SK-N-SH treated with all-trans-retinoic acid at 6 μM for 48 hours (cell line): ENCODE data around the gene HSD17B14.

ENCODE experiments used
- BACH2 ChIP-seq: fragments of 250-450 bp; sonication (Bioruptor Pico); IDR thresholded peaks from 2 replicates; pipeline ENCODE4 v1.9.0; 2021; ENCODE audit warnings: mild to moderate bottlenecking, borderline replicate concordance
- PPARA ChIP-seq: fragments of 250-450 bp; sonication (Bioruptor Pico); IDR thresholded peaks from 2 replicates; pipeline ENCODE4 v1.5.0; 2020; ENCODE audit warnings: mild to moderate bottlenecking, borderline replicate concordance
- RARB ChIP-seq: fragments of 250-450 bp; sonication (Bioruptor Pico); IDR thresholded peaks from 2 replicates; pipeline ENCODE4 v1.8.0; 2021; ENCODE audit warnings: mild to moderate bottlenecking, moderate library complexity
- TOX ChIP-seq: fragments of 250-450 bp; sonication (Bioruptor Pico); IDR thresholded peaks from 2 replicates; pipeline ENCODE4 v1.8.0; 2021; ENCODE audit warnings: mild to moderate bottlenecking, moderate library complexity, borderline replicate concordance
- ZFP3 ChIP-seq: fragments of 250-450 bp; sonication (Bioruptor Pico); IDR thresholded peaks from 2 replicates; pipeline ENCODE4 v1.5.0; 2020; ENCODE audit warnings: mild to moderate bottlenecking, moderate library complexity
- ZFP30 ChIP-seq: fragments of 450-650 bp; formaldehyde crosslinking; IDR thresholded peaks from 2 replicates; pipeline ENCODE4 v1.5.0; 2022; ENCODE audit warnings: mild to moderate bottlenecking, moderate library complexity
- ZNF70 ChIP-seq: fragments of 450-650 bp; formaldehyde crosslinking; IDR thresholded peaks from 2 replicates; pipeline ENCODE4 v1.5.0; 2020; ENCODE audit warnings: mild to moderate bottlenecking, moderate library complexity
- TF ChIP-seq, protein P1 (sequence below): fragments of 250-450 bp; sonication (Bioruptor Pico); IDR thresholded peaks from 2 replicates; pipeline ENCODE4 v1.5.0; 2020; ENCODE audit warnings: mild to moderate bottlenecking, moderate library complexity
- TF ChIP-seq, protein P2 (sequence below): fragments of 250-450 bp; sonication (Bioruptor Pico); IDR thresholded peaks from 2 replicates; pipeline ENCODE4 v1.8.0; 2020; ENCODE audit warnings: mild to moderate bottlenecking, moderate library complexity, borderline replicate concordance

DNA sequence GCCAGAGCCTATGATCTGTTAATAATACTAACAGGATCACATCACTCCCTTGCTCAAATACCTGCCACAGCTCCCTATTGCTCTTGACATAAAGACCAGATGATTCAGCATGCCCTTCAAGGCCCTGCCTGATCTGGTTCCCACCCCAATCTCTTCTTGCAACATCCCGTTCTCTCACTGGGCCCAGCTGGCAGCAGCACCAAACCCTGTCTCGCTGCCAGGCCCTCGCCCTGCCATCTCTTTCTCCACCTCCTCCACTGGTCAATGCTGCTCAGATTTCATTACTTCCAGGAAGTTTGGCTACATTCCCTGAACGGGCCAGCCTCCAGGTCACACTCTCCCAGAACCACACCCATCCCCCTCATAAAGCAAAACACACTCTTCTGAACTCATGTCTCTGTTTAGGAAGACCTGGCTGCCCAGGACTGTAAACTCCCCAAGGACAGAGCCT, 16.9 kb downstream of the HSD17B14 start:
- TF ChIP-seq BACH2 (CRISPR knock-in tag) (no peak), RARB (CRISPR knock-in tag) (no peak), ZFP30 (no peak), ZNF70 (CRISPR knock-in tag) (no peak), TOX (CRISPR knock-in tag) (no peak), PPARA (CRISPR knock-in tag) (no peak), ZFP3 (no peak)
- TF ChIP-seq, protein P1, sequence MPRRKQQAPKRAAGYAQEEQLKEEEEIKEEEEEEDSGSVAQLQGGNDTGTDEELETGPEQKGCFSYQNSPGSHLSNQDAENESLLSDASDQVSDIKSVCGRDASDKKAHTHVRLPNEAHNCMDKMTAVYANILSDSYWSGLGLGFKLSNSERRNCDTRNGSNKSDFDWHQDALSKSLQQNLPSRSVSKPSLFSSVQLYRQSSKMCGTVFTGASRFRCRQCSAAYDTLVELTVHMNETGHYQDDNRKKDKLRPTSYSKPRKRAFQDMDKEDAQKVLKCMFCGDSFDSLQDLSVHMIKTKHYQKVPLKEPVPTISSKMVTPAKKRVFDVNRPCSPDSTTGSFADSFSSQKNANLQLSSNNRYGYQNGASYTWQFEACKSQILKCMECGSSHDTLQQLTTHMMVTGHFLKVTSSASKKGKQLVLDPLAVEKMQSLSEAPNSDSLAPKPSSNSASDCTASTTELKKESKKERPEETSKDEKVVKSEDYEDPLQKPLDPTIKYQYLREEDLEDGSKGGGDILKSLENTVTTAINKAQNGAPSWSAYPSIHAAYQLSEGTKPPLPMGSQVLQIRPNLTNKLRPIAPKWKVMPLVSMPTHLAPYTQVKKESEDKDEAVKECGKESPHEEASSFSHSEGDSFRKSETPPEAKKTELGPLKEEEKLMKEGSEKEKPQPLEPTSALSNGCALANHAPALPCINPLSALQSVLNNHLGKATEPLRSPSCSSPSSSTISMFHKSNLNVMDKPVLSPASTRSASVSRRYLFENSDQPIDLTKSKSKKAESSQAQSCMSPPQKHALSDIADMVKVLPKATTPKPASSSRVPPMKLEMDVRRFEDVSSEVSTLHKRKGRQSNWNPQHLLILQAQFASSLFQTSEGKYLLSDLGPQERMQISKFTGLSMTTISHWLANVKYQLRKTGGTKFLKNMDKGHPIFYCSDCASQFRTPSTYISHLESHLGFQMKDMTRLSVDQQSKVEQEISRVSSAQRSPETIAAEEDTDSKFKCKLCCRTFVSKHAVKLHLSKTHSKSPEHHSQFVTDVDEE (CRISPR knock-in tag), result no peak
- TF ChIP-seq, protein P2, sequence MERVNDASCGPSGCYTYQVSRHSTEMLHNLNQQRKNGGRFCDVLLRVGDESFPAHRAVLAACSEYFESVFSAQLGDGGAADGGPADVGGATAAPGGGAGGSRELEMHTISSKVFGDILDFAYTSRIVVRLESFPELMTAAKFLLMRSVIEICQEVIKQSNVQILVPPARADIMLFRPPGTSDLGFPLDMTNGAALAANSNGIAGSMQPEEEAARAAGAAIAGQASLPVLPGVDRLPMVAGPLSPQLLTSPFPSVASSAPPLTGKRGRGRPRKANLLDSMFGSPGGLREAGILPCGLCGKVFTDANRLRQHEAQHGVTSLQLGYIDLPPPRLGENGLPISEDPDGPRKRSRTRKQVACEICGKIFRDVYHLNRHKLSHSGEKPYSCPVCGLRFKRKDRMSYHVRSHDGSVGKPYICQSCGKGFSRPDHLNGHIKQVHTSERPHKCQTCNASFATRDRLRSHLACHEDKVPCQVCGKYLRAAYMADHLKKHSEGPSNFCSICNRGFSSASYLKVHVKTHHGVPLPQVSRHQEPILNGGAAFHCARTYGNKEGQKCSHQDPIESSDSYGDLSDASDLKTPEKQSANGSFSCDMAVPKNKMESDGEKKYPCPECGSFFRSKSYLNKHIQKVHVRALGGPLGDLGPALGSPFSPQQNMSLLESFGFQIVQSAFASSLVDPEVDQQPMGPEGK (CRISPR knock-in tag), result no peak
